NCI-H1417 (cell line): ENCODE data around the gene HDAC1.
A peak's percentile ranks its signal among the peaks of the same experiment; 100 is the strongest.
"Not testable (repeated sequence)": the region's sequence is repeated elsewhere in the genome, so short reads cannot be mapped to it uniquely, and the experiment has no call there.

Experiments used
- DNase-seq, 3 experiments: peaks; one replicate each; lab custom pipeline; 2025; lab: John Stamatoyannopoulos, UW

HDAC1 gene

GRCh38 chr1:32291708-32292538, at the start of gene HDAC1:
TSS of gene HDAC1 (plus strand) at chr1:32292083. CDS start at chr1:32292170, 87 bp downstream.
- peak; percentile 94 to 96 (median 95) for DNase-seq

GRCh38 chr1:32242341-32242851, 49.5 kb upstream of the HDAC1 start:
- DNase-seq, result peak in 1 of 3 experiments; percentile 28

GRCh38 chr1:32246888-32247273, 45.0 kb upstream of the HDAC1 start, which contains the start of gene FAM167B:
TSS of gene FAM167B (plus strand) at chr1:32247222. CDS start at chr1:32247422, 200 bp downstream.
- DNase-seq, result no peak

- no peak for DNase-seq
Measured at GRCh38 chr1:32247452-32247851, 44.4 kb upstream of the HDAC1 start.

GRCh38 chr1:32247983-32248889, 43.6 kb upstream of the HDAC1 start:
- DNase-seq, result peak; percentile 77 to 88 (median 77)

GRCh38 chr1:32249831-32250525, 41.9 kb upstream of the HDAC1 start:
- DNase-seq, result peak in 1 of 3 experiments; percentile 11

GRCh38 chr1:32250893-32251716, 40.8 kb upstream of the HDAC1 start, which contains the start of gene LCK:
TSS of gene LCK (plus strand) at chr1:32251265. CDS start at chr1:32274330, 23,065 bp downstream.
- DNase-seq, result no peak

- no peak for DNase-seq
Measured at GRCh38 chr1:32255072-32256071, 36.5 kb upstream of the HDAC1 start.

GRCh38 chr1:32256473-32257226, 35.2 kb upstream of the HDAC1 start:
- DNase-seq, result no peak

GRCh38 chr1:32257227-32257508, 34.7 kb upstream of the HDAC1 start:
- DNase-seq, result no peak

- not testable (repeated sequence) for DNase-seq
Measured at GRCh38 chr1:32263236-32263593, 28.7 kb upstream of the HDAC1 start.

- no peak for DNase-seq
Measured at GRCh38 chr1:32263744-32264143, 28.1 kb upstream of the HDAC1 start.

GRCh38 chr1:32265846-32266245, 26.0 kb upstream of the HDAC1 start:
- DNase-seq, result no peak

GRCh38 chr1:32266921-32267591, 24.8 kb upstream of the HDAC1 start:
- no peak for DNase-seq

- no peak for DNase-seq
Measured at GRCh38 chr1:32269744-32270143, 22.1 kb upstream of the HDAC1 start.

GRCh38 chr1:32272557-32273390, 19.1 kb upstream of the HDAC1 start:
- DNase-seq, result no peak

GRCh38 chr1:32273391-32274208, 18.3 kb upstream of the HDAC1 start:
- DNase-seq, result peak in 2 of 3 experiments; percentile 40 to 52
